ENCODE measurements around the gene HELZ2. TPM values are rescaled to one million over a fixed set of nuclear protein-coding genes. Genes with fewer than 3 reads are reported as not detected.

HELZ2 gene
- total RNA-seq, 2 experiments from 2014 or later, result 6.5 to 8.3 TPM

DNA sequence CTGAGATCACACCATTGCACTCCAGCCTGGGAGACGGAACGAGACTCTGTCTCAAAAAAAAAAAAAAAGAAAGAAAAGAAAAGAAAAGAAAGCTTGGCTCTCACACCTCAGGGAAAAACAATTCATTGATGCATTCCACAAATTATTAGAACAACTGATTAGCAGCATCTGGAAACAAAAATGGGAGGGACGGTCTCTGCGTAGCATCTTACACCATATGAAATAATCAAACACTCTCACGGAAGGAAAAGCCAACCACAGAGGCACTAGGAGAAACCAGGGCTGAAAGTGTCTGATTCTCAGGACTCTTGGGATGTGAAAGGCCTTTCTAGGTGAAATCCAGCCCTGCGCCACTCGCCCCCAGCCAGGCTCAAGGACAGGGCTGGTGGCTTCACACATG is 2.3 kb upstream of the HELZ2 start:
- POLR2A ChIA-PET, result no interaction called here
- no TSS peak for BruUV-seq (replicated peaks)
- intact Hi-C loops (cut with micrococcal nuclease; ENCODE audit: unreplicated experiment), result no loop called here
- no peaks in the 10 kb centered on the region for H3K9me2 ChIP-seq (ENCODE audit: insufficient read depth, low read length)
- H2AFZ ChIP-seq (ENCODE audit: low read length), result no peak overlapping the region
- CTCF ChIA-PET (ENCODE audit: unreplicated experiment), result no interaction called here
- no peak overlapping the region for H3K4me2 ChIP-seq (ENCODE audit: low read length)
- H3K79me2 ChIP-seq (ENCODE audit: insufficient read depth, low read depth, low read length), result no peaks in the 10 kb centered on the region
- no peaks in the 10 kb centered on the region for H3K36me3 ChIP-seq (ENCODE audit: insufficient read depth, low read length)
- H4K20me1 ChIP-seq (ENCODE audit: insufficient read depth, low read length), result no peaks in the 10 kb centered on the region
- H3K27ac ChIP-seq (ENCODE audit: low read depth, low read length, poor library complexity, severe bottlenecking), result no peak overlapping the region
- TF ChIP-seq EZH2phosphoT487 (IDR thresholded peaks at IDR 0.05; ENCODE audit: borderline replicate concordance, low read depth, low read length), result no peak
- TF ChIP-seq, protein P1, sequence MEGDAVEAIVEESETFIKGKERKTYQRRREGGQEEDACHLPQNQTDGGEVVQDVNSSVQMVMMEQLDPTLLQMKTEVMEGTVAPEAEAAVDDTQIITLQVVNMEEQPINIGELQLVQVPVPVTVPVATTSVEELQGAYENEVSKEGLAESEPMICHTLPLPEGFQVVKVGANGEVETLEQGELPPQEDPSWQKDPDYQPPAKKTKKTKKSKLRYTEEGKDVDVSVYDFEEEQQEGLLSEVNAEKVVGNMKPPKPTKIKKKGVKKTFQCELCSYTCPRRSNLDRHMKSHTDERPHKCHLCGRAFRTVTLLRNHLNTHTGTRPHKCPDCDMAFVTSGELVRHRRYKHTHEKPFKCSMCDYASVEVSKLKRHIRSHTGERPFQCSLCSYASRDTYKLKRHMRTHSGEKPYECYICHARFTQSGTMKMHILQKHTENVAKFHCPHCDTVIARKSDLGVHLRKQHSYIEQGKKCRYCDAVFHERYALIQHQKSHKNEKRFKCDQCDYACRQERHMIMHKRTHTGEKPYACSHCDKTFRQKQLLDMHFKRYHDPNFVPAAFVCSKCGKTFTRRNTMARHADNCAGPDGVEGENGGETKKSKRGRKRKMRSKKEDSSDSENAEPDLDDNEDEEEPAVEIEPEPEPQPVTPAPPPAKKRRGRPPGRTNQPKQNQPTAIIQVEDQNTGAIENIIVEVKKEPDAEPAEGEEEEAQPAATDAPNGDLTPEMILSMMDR (conservative IDR thresholded peaks at IDR 0.05; ENCODE audit: low read length), result no peak
- DNase-seq (ENCODE audit: low spot score), result no peak
- H3K4me3 ChIP-seq (ENCODE audit: low read depth, low read length, poor library complexity, severe bottlenecking), result no peak overlapping the region
- no peaks in the 10 kb centered on the region for H3K9me3 ChIP-seq (ENCODE audit: low read length)
- H3K4me1 ChIP-seq (ENCODE audit: insufficient read depth, low read length, poor library complexity, severe bottlenecking), result peaks cover 6% of the 10 kb centered on the region

DNA sequence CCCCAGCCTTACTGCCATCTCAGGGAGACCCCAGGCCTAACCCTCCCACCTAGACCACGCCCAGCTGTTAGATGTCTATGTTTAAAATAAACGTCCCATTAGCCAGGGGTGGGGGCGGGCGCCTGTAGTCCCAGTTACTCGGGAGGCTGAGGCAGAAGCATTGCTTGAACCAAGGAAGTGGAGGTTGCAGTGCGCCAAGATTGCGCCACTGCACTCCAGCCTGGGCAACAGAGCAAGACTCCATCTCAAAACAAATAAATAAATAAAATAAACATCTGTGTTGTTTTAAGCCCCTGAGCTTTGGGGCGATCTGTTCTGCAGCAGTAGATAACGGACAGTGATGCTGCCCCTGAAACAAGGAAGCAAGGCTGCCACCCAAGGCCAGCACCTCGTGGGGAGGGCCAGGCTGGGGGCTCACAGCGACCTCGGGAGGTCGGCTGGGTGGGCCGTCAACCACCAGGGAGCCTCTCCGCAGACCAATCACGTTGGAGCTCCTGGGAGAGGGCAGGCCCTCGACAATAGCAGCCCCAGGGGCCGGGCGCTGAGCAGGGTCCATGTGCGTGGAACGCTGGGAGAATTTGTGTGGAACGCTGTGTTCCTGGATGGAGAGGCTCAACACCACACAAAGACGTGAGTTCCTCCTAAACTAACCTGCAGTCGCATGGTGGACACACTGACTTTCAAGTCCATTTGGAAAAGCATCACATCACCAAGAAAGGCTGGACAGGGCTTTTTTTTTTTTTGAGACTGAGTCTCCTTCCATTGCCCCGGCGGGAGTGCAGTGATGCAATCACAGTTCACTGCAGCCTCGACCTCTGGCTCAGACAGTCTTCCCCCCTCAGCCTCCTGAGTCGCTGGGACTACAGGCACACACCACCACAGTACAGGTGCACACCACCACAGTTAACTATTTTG is 1.0 kb upstream of the HELZ2 start:
- H3K9me3 ChIP-seq (ENCODE audit: low read length), result no peaks in the 10 kb centered on the region
- peak overlapping the region; percentile 66 for H3K4me3 ChIP-seq (ENCODE audit: low read depth, low read length, poor library complexity, severe bottlenecking)
- no peaks in the 10 kb centered on the region for H3K9me2 ChIP-seq (ENCODE audit: insufficient read depth, low read length)
- POLR2A ChIA-PET, result interaction anchor here (0.5 kb wide), 2 partner anchors 59 to 210 kb away, joined by 3 read pairs; no protein-coding TSS in a partner anchor
- no peak for DNase-seq (ENCODE audit: low spot score)
- no peak overlapping the region for H3K27ac ChIP-seq (ENCODE audit: low read depth, low read length, poor library complexity, severe bottlenecking)
- intact Hi-C loops (cut with micrococcal nuclease; ENCODE audit: unreplicated experiment), result no loop called here
- no peak for TF ChIP-seq EZH2phosphoT487 (IDR thresholded peaks at IDR 0.05; ENCODE audit: borderline replicate concordance, low read depth, low read length)
- TF ChIP-seq, protein P1 (conservative IDR thresholded peaks at IDR 0.05; ENCODE audit: low read length), result no peak
- H3K36me3 ChIP-seq (ENCODE audit: insufficient read depth, low read length), result no peaks in the 10 kb centered on the region
- peak overlapping the region; percentile 66; the same call in 1 of the 2 replicates for H3K4me2 ChIP-seq (ENCODE audit: low read length)
- no TSS peak for BruUV-seq (replicated peaks)
- no peak overlapping the region for H2AFZ ChIP-seq (ENCODE audit: low read length)
- H3K79me2 ChIP-seq (ENCODE audit: insufficient read depth, low read depth, low read length), result no peaks in the 10 kb centered on the region
- H3K4me1 ChIP-seq (ENCODE audit: insufficient read depth, low read length, poor library complexity, severe bottlenecking), result peaks cover 6% of the 10 kb centered on the region
- CTCF ChIA-PET (ENCODE audit: unreplicated experiment), result interaction anchor here (0.6 kb wide), 1 partner anchor 67 kb away, joined by 6 read pairs; no protein-coding TSS in a partner anchor
- no peaks in the 10 kb centered on the region for H4K20me1 ChIP-seq (ENCODE audit: insufficient read depth, low read length)

DNA sequence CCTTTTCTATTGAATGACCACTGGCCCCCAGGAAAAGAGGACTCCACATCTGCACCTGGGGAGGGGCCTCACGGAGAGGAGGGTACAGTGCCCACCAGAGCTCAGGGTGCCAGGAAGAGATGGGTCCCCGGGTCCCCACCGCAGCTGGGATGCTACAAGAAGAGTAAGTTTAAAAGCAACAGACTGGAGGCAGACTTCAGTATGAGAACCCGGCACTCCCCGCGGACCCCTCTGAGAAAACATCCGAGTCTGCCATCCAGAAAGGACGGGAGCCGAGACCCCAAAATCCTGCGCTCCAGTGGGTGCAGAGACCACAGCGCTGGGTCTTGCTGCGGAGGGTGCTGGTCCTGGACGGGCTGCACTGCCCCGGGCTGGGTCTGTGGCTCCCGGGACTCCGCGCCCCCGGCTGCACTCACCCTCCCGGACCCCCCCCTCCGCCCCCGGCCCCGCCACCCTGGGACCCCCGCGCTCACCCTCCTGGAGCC is 350 bp downstream of the HELZ2 start:
- Histone ChIP-seq H3K9me3 (ENCODE audit: low read length) (no peaks in the 10 kb centered on the region), H3K4me3 (ENCODE audit: low read depth, low read length, poor library complexity, severe bottlenecking) (peak overlapping the region; percentile 66), H3K79me2 (ENCODE audit: insufficient read depth, low read depth, low read length) (no peaks in the 10 kb centered on the region), H2AFZ (ENCODE audit: low read length) (no peak overlapping the region), H3K9me2 (ENCODE audit: insufficient read depth, low read length) (no peaks in the 10 kb centered on the region), H3K27ac (ENCODE audit: low read depth, low read length, poor library complexity, severe bottlenecking) (no peak overlapping the region), H3K36me3 (ENCODE audit: insufficient read depth, low read length) (no peaks in the 10 kb centered on the region), H3K4me2 (ENCODE audit: low read length) (peak overlapping the region; percentile 70), H3K4me1 (ENCODE audit: insufficient read depth, low read length, poor library complexity, severe bottlenecking) (peaks cover 6% of the 10 kb centered on the region), H4K20me1 (ENCODE audit: insufficient read depth, low read length) (no peaks in the 10 kb centered on the region)
- TF ChIP-seq, protein P1 (conservative IDR thresholded peaks at IDR 0.05; ENCODE audit: low read length), result no peak
- no peak for TF ChIP-seq EZH2phosphoT487 (IDR thresholded peaks at IDR 0.05; ENCODE audit: borderline replicate concordance, low read depth, low read length)
- ChIA-PET POLR2A (interaction anchor here (0.7 kb wide), 1 partner anchor 17 kb away, joined by 3 read pairs; no protein-coding TSS in a partner anchor), CTCF (ENCODE audit: unreplicated experiment) (no interaction called here)
- no TSS peak for BruUV-seq (replicated peaks)
- intact Hi-C loops (cut with micrococcal nuclease; ENCODE audit: unreplicated experiment), result no loop called here
- no peak for DNase-seq (ENCODE audit: low spot score)
